ENCODE data around the gene IPO13.

GRCh38 chr1:43912607-43913006 lies 34.1 kb upstream of the IPO13 start:
- TF ChIP-seq CTCF (IDR thresholded peaks at IDR 0.05; ENCODE audit: insufficient read depth, low read length, poor library complexity, severe bottlenecking) (no peak), EZH2phosphoT487 (conservative IDR thresholded peaks at IDR 0.05; ENCODE audit: low read length) (no peak)

All from SU-DHL-6 (cell line).